Measurements from ENCODE around the gene TK2.
"Not testable (repeated sequence)": the region's sequence is repeated elsewhere in the genome, so short reads cannot be mapped to it uniquely, and the experiment has no call there.

Gene TK2

GRCh38 chr16:66549284-66550131 is at the start of gene TK2:
Gene TK2 (minus strand): TSS chr16:66550122. CDS start chr16:66550061, 61 bp downstream.
- FAIRE-seq (no peak), DNase-seq (ENCODE audit: insufficient read length, low spot score) (peak; percentile 67)

GRCh38 chr16:66598111-66598510 is 48.2 kb upstream of the TK2 start:
- TF ChIP-seq POLR2A (IDR thresholded peaks at IDR 0.05; ENCODE audit: low read depth, low read length) = no peak
- DNase-seq (ENCODE audit: insufficient read length, low spot score) (no peak), FAIRE-seq (no peak)

More at GRCh38 chr16:66549284-66550131, at the start of gene TK2:
- peak; percentile 54; the same call in 1 of the 2 replicates for TF ChIP-seq POLR2A (IDR thresholded peaks at IDR 0.05; ENCODE audit: low read depth, low read length)

GRCh38 chr16:66596986-66597848 is 47.3 kb upstream of the TK2 start:
- no peak for TF ChIP-seq POLR2A (IDR thresholded peaks at IDR 0.05; ENCODE audit: low read depth, low read length)
- DNase-seq (ENCODE audit: insufficient read length, low spot score) = no peak
- FAIRE-seq = no peak

- not testable (repeated sequence) for DNase-seq (ENCODE audit: insufficient read length, low spot score); FAIRE-seq
Observed at GRCh38 chr16:66596559-66596958, 46.6 kb upstream of the TK2 start.

- DNase-seq (ENCODE audit: insufficient read length, low spot score) (no peak), FAIRE-seq (no peak)
- no peak for TF ChIP-seq POLR2A (IDR thresholded peaks at IDR 0.05; ENCODE audit: low read depth, low read length)
Observed at GRCh38 chr16:66594739-66595138, 44.8 kb upstream of the TK2 start.

- TF ChIP-seq POLR2A (IDR thresholded peaks at IDR 0.05; ENCODE audit: low read depth, low read length) = no peak
- DNase-seq (ENCODE audit: insufficient read length, low spot score) = no peak
- no peak for FAIRE-seq
Observed at GRCh38 chr16:66592814-66593213, 42.9 kb upstream of the TK2 start.

- DNase-seq (ENCODE audit: insufficient read length, low spot score) (no peak), FAIRE-seq (no peak)
Observed at GRCh38 chr16:66592241-66592640, 42.3 kb upstream of the TK2 start.

GRCh38 chr16:66591018-66591417 is 41.1 kb upstream of the TK2 start:
- no peak for TF ChIP-seq POLR2A (IDR thresholded peaks at IDR 0.05; ENCODE audit: low read depth, low read length)
- no peak for DNase-seq (ENCODE audit: insufficient read length, low spot score)
- no peak for FAIRE-seq

More at GRCh38 chr16:66592241-66592640, 42.3 kb upstream of the TK2 start:
- no peak for TF ChIP-seq POLR2A (IDR thresholded peaks at IDR 0.05; ENCODE audit: low read depth, low read length)

- no peak for DNase-seq (ENCODE audit: insufficient read length, low spot score)
- FAIRE-seq = no peak
- no peak for TF ChIP-seq POLR2A (IDR thresholded peaks at IDR 0.05; ENCODE audit: low read depth, low read length)
Observed at GRCh38 chr16:66590322-66590721, 40.4 kb upstream of the TK2 start.

- DNase-seq (ENCODE audit: insufficient read length, low spot score) = peak; percentile 35
- no peak for TF ChIP-seq POLR2A (IDR thresholded peaks at IDR 0.05; ENCODE audit: low read depth, low read length)
- FAIRE-seq = no peak
Observed at GRCh38 chr16:66588981-66589713, 39.2 kb upstream of the TK2 start.

- DNase-seq (ENCODE audit: insufficient read length, low spot score) (no peak), FAIRE-seq (no peak)
- no peak for TF ChIP-seq POLR2A (IDR thresholded peaks at IDR 0.05; ENCODE audit: low read depth, low read length)
Observed at GRCh38 chr16:66587881-66588600, 38.1 kb upstream of the TK2 start.

GRCh38 chr16:66585481-66586239 is 35.7 kb upstream of the TK2 start:
- FAIRE-seq (no peak), DNase-seq (ENCODE audit: insufficient read length, low spot score) (no peak)
- no peak for TF ChIP-seq POLR2A (IDR thresholded peaks at IDR 0.05; ENCODE audit: low read depth, low read length)
